Glutamatergic neuron (in vitro differentiated cells): Measurements from ENCODE around the gene C2CD4C. TPM values are rescaled to one million over a fixed set of nuclear protein-coding genes. Genes with fewer than 3 reads are reported as not detected.

Source experiments
- DNase-seq: peaks from one replicate; pipeline ENCODE4 v3.0.0; 2022
- H3K27ac Mint-ChIP-seq: one replicate; pipeline ENCODE4 v1.8.0; 2020; ENCODE audit warnings: mild to moderate bottlenecking, mixed read lengths, inconsistent platforms; ENCODE audit not compliant: unreplicated experiment
- H3K27me3 Mint-ChIP-seq: one replicate; pipeline ENCODE4 v1.8.0; 2020; ENCODE audit warnings: mild to moderate bottlenecking, moderate library complexity, mixed read lengths, inconsistent platforms; ENCODE audit not compliant: unreplicated experiment
- H3K36me3 Mint-ChIP-seq: one replicate; pipeline ENCODE4 v1.8.0; 2020; ENCODE audit warnings: mild to moderate bottlenecking, mixed read lengths, inconsistent platforms; ENCODE audit not compliant: unreplicated experiment
- H3K4me1 Mint-ChIP-seq: one replicate; pipeline ENCODE4 v1.8.0; 2020; ENCODE audit warnings: mild to moderate bottlenecking, low read depth, mixed read lengths, inconsistent platforms; ENCODE audit not compliant: unreplicated experiment
- H3K4me3 Mint-ChIP-seq: one replicate; pipeline ENCODE4 v1.8.0; 2020; ENCODE audit warnings: mild to moderate bottlenecking, mixed read lengths, inconsistent platforms; ENCODE audit not compliant: unreplicated experiment
- H3K9me3 Mint-ChIP-seq: one replicate; pipeline ENCODE4 v1.8.0; 2020; ENCODE audit warnings: mild to moderate bottlenecking, moderate library complexity, mixed read lengths, inconsistent platforms; ENCODE audit not compliant: unreplicated experiment
- CTCF ChIP-seq: fragments of 200-600 bp; sonication (generic); IDR thresholded peaks from one replicate; pipeline ENCODE4 v1.5.0; 2021; ENCODE audit not compliant: partially characterized antibody, unreplicated experiment
- total RNA-seq: library from RNA; stranded (reverse); fragmentation: NEBNext Ultra II Directional; extraction: Animal tissue kit (Norgen Biotek cat#: 25700); gene quantifications from one replicate; pipeline ENCODE4 v1.2.1, GENCODE V29; 2021; ENCODE audit not compliant: unreplicated experiment

Gene C2CD4C
- total RNA-seq, 1 donor from 2014 or later: 9.6 TPM

GRCh38 chr19:422213-422916 lies 13.4 kb upstream of the C2CD4C start:
- peak overlapping the region; percentile 76 for H3K27ac Mint-ChIP-seq
- peaks cover 9% of the 10 kb centered on the region for H3K36me3 Mint-ChIP-seq
- H3K4me3 Mint-ChIP-seq: no peak overlapping the region
- H3K9me3 Mint-ChIP-seq: peaks cover 20% of the 10 kb centered on the region
- H3K4me1 Mint-ChIP-seq: peaks cover 5% of the 10 kb centered on the region
- H3K27me3 Mint-ChIP-seq: peaks cover 13% of the 10 kb centered on the region
- no peak for TF ChIP-seq CTCF
- no peak for DNase-seq

GRCh38 chr19:419721-420515 lies 11.0 kb upstream of the C2CD4C start:
- no peak for DNase-seq
- Mint-ChIP-seq H3K4me1 (peaks cover 6% of the 10 kb centered on the region), H3K9me3 (peaks cover 10% of the 10 kb centered on the region), H3K36me3 (peaks cover 9% of the 10 kb centered on the region), H3K4me3 (no peak overlapping the region), H3K27ac (no peak overlapping the region), H3K27me3 (peaks cover 12% of the 10 kb centered on the region)
- no peak for TF ChIP-seq CTCF

GRCh38 chr19:418761-419671 lies 10.1 kb upstream of the C2CD4C start:
- Mint-ChIP-seq H3K27ac (peak overlapping the region; percentile 59), H3K9me3 (peaks cover 10% of the 10 kb centered on the region), H3K4me3 (no peak overlapping the region), H3K36me3 (peaks cover 9% of the 10 kb centered on the region), H3K4me1 (peaks cover 6% of the 10 kb centered on the region), H3K27me3 (peaks cover 10% of the 10 kb centered on the region)
- TF ChIP-seq CTCF: no peak
- peak; percentile 12 for DNase-seq

GRCh38 chr19:416416-416815 lies 7.5 kb upstream of the C2CD4C start:
- no peak overlapping the region for H3K27ac Mint-ChIP-seq

More at GRCh38 chr19:416416-416815, 7.5 kb upstream of the C2CD4C start:
- Mint-ChIP-seq H3K9me3 (peaks cover 6% of the 10 kb centered on the region), H3K4me1 (peaks cover 8% of the 10 kb centered on the region), H3K36me3 (peaks cover 7% of the 10 kb centered on the region), H3K27me3 (peaks cover 9% of the 10 kb centered on the region), H3K4me3 (no peak overlapping the region)
- TF ChIP-seq CTCF: no peak
- peak; percentile 11 for DNase-seq
